LNCaP clone FGC (cell line): ENCODE results near the gene MORN1.

ENCODE experiments used
- DNase-seq: peaks from one replicate; pipeline ENCODE4 v3.0.0-alpha.2; 2011; ENCODE audit warnings: low read depth
- H3K4me3 ChIP-seq: 2 replicates; pipeline ENCODE4 v1.5.1; 2011; ENCODE audit warnings: mild to moderate bottlenecking, low read depth, low read length, control low read depth
- TF ChIP-seq, protein P1 (sequence below): IDR thresholded peaks from 2 replicates; pipeline ENCODE4 v1.5.1; 2012; ENCODE audit warnings: mild to moderate bottlenecking; ENCODE audit not compliant: control insufficient read depth, insufficient read depth; ENCODE audit errors: extremely low read depth

Gene MORN1

GRCh38 chr1:2405588-2406295 is 14.4 kb upstream of the MORN1 start:
- DNase-seq: no peak
- TF ChIP-seq, protein P1, sequence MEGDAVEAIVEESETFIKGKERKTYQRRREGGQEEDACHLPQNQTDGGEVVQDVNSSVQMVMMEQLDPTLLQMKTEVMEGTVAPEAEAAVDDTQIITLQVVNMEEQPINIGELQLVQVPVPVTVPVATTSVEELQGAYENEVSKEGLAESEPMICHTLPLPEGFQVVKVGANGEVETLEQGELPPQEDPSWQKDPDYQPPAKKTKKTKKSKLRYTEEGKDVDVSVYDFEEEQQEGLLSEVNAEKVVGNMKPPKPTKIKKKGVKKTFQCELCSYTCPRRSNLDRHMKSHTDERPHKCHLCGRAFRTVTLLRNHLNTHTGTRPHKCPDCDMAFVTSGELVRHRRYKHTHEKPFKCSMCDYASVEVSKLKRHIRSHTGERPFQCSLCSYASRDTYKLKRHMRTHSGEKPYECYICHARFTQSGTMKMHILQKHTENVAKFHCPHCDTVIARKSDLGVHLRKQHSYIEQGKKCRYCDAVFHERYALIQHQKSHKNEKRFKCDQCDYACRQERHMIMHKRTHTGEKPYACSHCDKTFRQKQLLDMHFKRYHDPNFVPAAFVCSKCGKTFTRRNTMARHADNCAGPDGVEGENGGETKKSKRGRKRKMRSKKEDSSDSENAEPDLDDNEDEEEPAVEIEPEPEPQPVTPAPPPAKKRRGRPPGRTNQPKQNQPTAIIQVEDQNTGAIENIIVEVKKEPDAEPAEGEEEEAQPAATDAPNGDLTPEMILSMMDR: no peak
- H3K4me3 ChIP-seq: no peak overlapping the region

- no peak overlapping the region for H3K4me3 ChIP-seq
- DNase-seq: no peak
Measured at GRCh38 chr1:2404890-2405511, 13.6 kb upstream of the MORN1 start.

GRCh38 chr1:2404142-2404889 is 13.0 kb upstream of the MORN1 start:
- DNase-seq: no peak
- TF ChIP-seq, protein P1: no peak
- H3K4me3 ChIP-seq: no peak overlapping the region

More at GRCh38 chr1:2404890-2405511, 13.6 kb upstream of the MORN1 start:
- TF ChIP-seq, protein P1: no peak

- no peak overlapping the region for H3K4me3 ChIP-seq
- TF ChIP-seq, protein P1: no peak
- DNase-seq: no peak
Measured at GRCh38 chr1:2403273-2403672, 11.9 kb upstream of the MORN1 start.

DNA sequence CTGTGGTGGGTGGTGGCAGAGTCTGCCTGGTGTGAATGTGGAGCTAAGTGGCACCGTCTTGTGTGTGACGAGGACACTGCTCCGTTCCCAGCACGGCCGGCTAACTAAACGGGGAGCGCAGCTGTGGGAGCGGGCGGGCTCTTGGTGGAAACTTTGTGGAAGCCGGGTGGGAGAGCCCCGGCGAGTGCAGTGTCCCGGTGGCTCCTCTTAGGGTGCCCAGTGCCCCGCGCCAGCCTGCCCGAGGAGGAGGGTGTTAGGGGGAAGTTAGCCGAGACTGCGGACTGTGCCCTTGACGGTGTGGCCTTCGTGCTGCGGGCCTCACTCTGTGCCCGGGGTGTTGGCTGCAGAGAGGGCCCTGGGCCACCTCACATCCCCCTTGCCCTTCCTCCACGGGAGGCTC is 11.1 kb upstream of the MORN1 start:
- TF ChIP-seq, protein P1: no peak
- no peak overlapping the region for H3K4me3 ChIP-seq
- no peak for DNase-seq

DNA sequence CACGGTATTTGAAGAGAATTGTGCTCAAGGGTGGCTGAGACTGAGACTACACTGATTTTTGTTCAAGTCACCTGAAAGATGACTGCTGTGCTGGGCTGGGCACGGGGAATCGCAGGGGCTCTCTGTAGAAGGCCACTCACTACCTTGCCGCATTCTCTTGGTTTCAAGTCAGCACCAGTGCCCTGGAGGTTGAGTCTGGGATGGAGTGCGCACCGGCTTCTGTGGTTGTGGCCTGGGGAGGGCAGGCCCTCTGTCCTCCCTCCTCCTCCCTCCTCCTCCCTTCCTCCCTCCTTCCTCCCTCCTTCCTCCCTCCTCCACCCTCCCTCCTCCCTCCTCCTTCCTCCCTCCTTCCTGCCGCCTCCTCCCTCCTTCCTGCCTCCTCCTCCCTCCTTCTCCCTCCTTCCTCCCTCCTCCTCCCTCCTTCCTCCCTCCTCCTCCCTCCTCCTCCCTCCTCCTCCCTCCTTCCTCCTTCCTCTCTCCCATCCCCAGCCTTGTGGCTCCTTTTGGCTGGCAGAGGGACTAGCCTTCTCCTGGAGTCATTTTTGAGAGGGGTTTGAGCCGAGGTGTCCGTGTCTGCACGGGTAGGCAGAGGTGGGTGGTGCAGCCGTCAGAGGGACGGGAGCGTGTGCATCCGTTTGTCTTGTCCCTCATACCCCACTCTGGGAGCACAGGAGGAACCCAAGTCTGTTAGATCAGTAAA is 9.7 kb upstream of the MORN1 start:
- H3K4me3 ChIP-seq: no peak overlapping the region
- TF ChIP-seq, protein P1: no peak
- DNase-seq: no peak
